AG04449 (cell line): Measurements from ENCODE around the gene MICAL3.

Experiments
- CTCF ChIA-PET: fragments of 350-600 bp; formaldehyde crosslinking; extraction: SDS; loops from one replicate; lab custom pipeline; 2021; ENCODE audit warnings: antibody characterized with exemption; lab: Yijun Ruan, JAX
- POLR2A ChIA-PET: fragments of 400-600, 350-600 bp; formaldehyde crosslinking; extraction: SDS; loops from one replicate; lab custom pipeline; 2020; ENCODE audit warnings: antibody characterized with exemption, inconsistent platforms; lab: Yijun Ruan, JAX
- DNase-seq: peaks from one replicate; pipeline ENCODE4 v3.0.0-alpha.2; 2010; ENCODE audit warnings: low read depth, low spot score
- H3K4me3 ChIP-seq: 2 replicates; pipeline ENCODE4 v1.5.1; 2011; ENCODE audit warnings: low read depth, mild to moderate bottlenecking, control low read depth, low read length
- CTCF ChIP-seq: IDR thresholded peaks from one replicate; pipeline ENCODE4 v1.5.1; 2011; ENCODE audit warnings: mild to moderate bottlenecking, moderate library complexity, low read length, control low read depth, inconsistent platforms; ENCODE audit not compliant: insufficient read depth; ENCODE audit errors: missing control alignments

The MICAL3 gene

GRCh38 chr22:17794726-17795542 lies 229.4 kb downstream of the MICAL3 start:
- ChIA-PET CTCF (no interaction called here), POLR2A (no interaction called here)
- no peak overlapping the region for H3K4me3 ChIP-seq
- no peak for DNase-seq
- TF ChIP-seq CTCF, result no peak

- POLR2A ChIA-PET, result no interaction called here
- no peak for DNase-seq
- H3K4me3 ChIP-seq, result no peak overlapping the region
- no peak for TF ChIP-seq CTCF
- CTCF ChIA-PET, result no interaction called here
Measured at GRCh38 chr22:17792854-17793434, 231.4 kb downstream of the MICAL3 start.

GRCh38 chr22:17792299-17792698 lies 232.1 kb downstream of the MICAL3 start:
- POLR2A ChIA-PET, result no interaction called here
- CTCF ChIA-PET, result interaction anchor here (9.4 kb wide), 1 partner anchor 236 kb away, joined by 99 read pairs; no protein-coding TSS in a partner anchor
- no peak for TF ChIP-seq CTCF
- H3K4me3 ChIP-seq, result no peak overlapping the region
- DNase-seq, result no peak

- CTCF ChIA-PET, result interaction anchor here (9.4 kb wide), 1 partner anchor 235 kb away, joined by 99 read pairs; no protein-coding TSS in a partner anchor
- H3K4me3 ChIP-seq, result no peak overlapping the region
- TF ChIP-seq CTCF, result no peak
Measured at GRCh38 chr22:17791196-17791595, 233.2 kb downstream of the MICAL3 start.

GRCh38 chr22:17789379-17790200 lies 234.8 kb downstream of the MICAL3 start:
- no peak for TF ChIP-seq CTCF
- ChIA-PET CTCF (interaction anchor here (1.1 to 9.4 kb wide), 3 partner anchors 47 to 286 kb away, joined by 3 to 99 read pairs (median 90); no protein-coding TSS in a partner anchor), POLR2A (no interaction called here)
- DNase-seq, result no peak
- H3K4me3 ChIP-seq, result no peak overlapping the region

More at GRCh38 chr22:17791196-17791595, 233.2 kb downstream of the MICAL3 start:
- DNase-seq, result no peak
- POLR2A ChIA-PET, result no interaction called here
